ENCODE results near the gene SPON1.

GRCh38 chr11:14255238-14255534 lies 292.7 kb downstream of the SPON1 start:
- TF ChIP-seq CTCF (IDR thresholded peaks at IDR 0.05): no peak
- TF ChIP-seq EZH2 (IDR thresholded peaks at IDR 0.05; ENCODE audit: borderline replicate concordance, insufficient read depth, low read depth, low read length, poor library complexity, severe bottlenecking): no peak

All from B cell (primary cell).